Renal cortical epithelial cell (primary cell): ENCODE measurements around the gene RAMAC. TPM values are rescaled to one million over a fixed set of nuclear protein-coding genes. Genes with fewer than 3 reads are reported as not detected.
"Not testable (repeated sequence)": the region's sequence is repeated elsewhere in the genome, so short reads cannot be mapped to it uniquely, and the experiment has no call there.

ENCODE experiments used
- DNase-seq: peaks from one replicate; pipeline ENCODE4 v3.0.0-alpha.2; 2011; ENCODE audit warnings: low read depth
- total RNA-seq: library from RNA; depleted of rRNA; stranded (reverse); fragments of >200 nt; gene quantifications from 2 replicates; pipeline ENCODE4 v1.2.3, GENCODE V29; 2014

RAMAC gene
- total RNA-seq, 1 donor from 2014 or later, result 41.9 TPM

GRCh38 chr15:83012636-83013035 is 26.6 kb downstream of the RAMAC start:
- no peak for DNase-seq

GRCh38 chr15:83014205-83014653 is 28.2 kb downstream of the RAMAC start:
- DNase-seq, result no peak

GRCh38 chr15:83015361-83015760 is 29.4 kb downstream of the RAMAC start:
- no peak for DNase-seq

GRCh38 chr15:83016906-83017305 is 30.9 kb downstream of the RAMAC start:
- DNase-seq, result no peak

GRCh38 chr15:83018436-83018835 is 32.4 kb downstream of the RAMAC start:
- peak; percentile 50 for DNase-seq

GRCh38 chr15:83030021-83030420 is 44.0 kb downstream of the RAMAC start:
- DNase-seq, result peak; percentile 19

- not testable (repeated sequence) for DNase-seq
Observed at GRCh38 chr15:83031234-83031633, 45.2 kb downstream of the RAMAC start.

- DNase-seq, result no peak
Observed at GRCh38 chr15:83036253-83036652, 50.2 kb downstream of the RAMAC start.

- no peak for DNase-seq
Observed at GRCh38 chr15:83039206-83039605, 53.2 kb downstream of the RAMAC start.

Other genes starting within 250 kb of the RAMAC start
- gene FSD2, start 180.1 kb upstream of the RAMAC start, total RNA-seq, result 0.17 TPM in 1 of 2 replicates, not detected in the other
- gene WHAMM, start 176.6 kb upstream of the RAMAC start, total RNA-seq, result 9.0 and 12.7 TPM in 2 replicates
- gene HOMER2, start 33.5 kb upstream of the RAMAC start, total RNA-seq, result 56.6 and 58.9 TPM in 2 replicates
- gene C15orf40, start 25.4 kb downstream of the RAMAC start, total RNA-seq, result 3.5 and 5.8 TPM in 2 replicates
- 70.8 and 86.8 TPM in 2 replicates for gene BTBD1, start 81.0 kb downstream of the RAMAC start, total RNA-seq
- gene TM6SF1, start 121.4 kb downstream of the RAMAC start, total RNA-seq, result 0.52 TPM in 1 of 2 replicates, not detected in the other
- 46.4 and 61.2 TPM in 2 replicates for gene HDGFL3, start 221.6 kb downstream of the RAMAC start, total RNA-seq